Measurements from ENCODE around the gene MTUS2. TPM values are rescaled to one million over a fixed set of nuclear protein-coding genes. Genes with fewer than 3 reads are reported as not detected.

MTUS2 gene
- total and polyA plus RNA-seq, 2 donors from 2014 or later, result 0.06 to 0.22 TPM

- FAIRE-seq, result no peak
These were observed 644.1 kb downstream of the MTUS2 start for GRCh38 chr13:29464105-29464679.

GRCh38 chr13:29465741-29466293 lies 645.7 kb downstream of the MTUS2 start:
- H3K27ac ChIP-seq (ENCODE audit: low read depth in 2 of 2, low read length in 2 of 2), result no peak overlapping the region
- no peak for TF ChIP-seq CTCF (IDR thresholded peaks at IDR 0.05; ENCODE audit: borderline replicate concordance, extremely low read depth, insufficient read depth)

More at GRCh38 chr13:29464105-29464679, 644.1 kb downstream of the MTUS2 start:
- peak in 1 of 5 donors; percentile 11 for DNase-seq
- Histone ChIP-seq H3K9me3 (ENCODE audit: control insufficient read depth in 2 of 3, insufficient read depth in 1 of 3, low read length in 3 of 3) (no peaks in the 10 kb centered on the region), H3K27me3 (ENCODE audit: control insufficient read depth, insufficient read depth, low read length) (no peaks in the 10 kb centered on the region), H3K9ac (ENCODE audit: low read length in 3 of 3) (no peak overlapping the region), H3K36me3 (ENCODE audit: control insufficient read depth in 2 of 3, insufficient read depth in 3 of 3, low read length in 3 of 3) (no peaks in the 10 kb centered on the region), H3K4me1 (ENCODE audit: control insufficient read depth in 2 of 3, insufficient read depth in 2 of 3, low read depth in 1 of 3, low read length in 3 of 3) (peaks cover 0 to 3% (median 0%) of the 10 kb centered on the region in 3 donors), H3K27ac (ENCODE audit: low read depth in 2 of 2, low read length in 2 of 2) (no peak overlapping the region), H3K4me3 (ENCODE audit: low read length in 3 of 3) (no peak overlapping the region)
- no peak for TF ChIP-seq CTCF (IDR thresholded peaks at IDR 0.05; ENCODE audit: borderline replicate concordance, extremely low read depth, insufficient read depth)
- intact Hi-C loops (cut with DNase I), result no loop called here

GRCh38 chr13:29471551-29471950 lies 651.4 kb downstream of the MTUS2 start:
- intact Hi-C loops (cut with DNase I), result no loop called here
- DNase-seq (no peak), FAIRE-seq (no peak)
- Histone ChIP-seq H3K4me1 (ENCODE audit: control insufficient read depth in 2 of 3, insufficient read depth in 2 of 3, low read depth in 1 of 3, low read length in 3 of 3) (no peaks in the 10 kb centered on the region), H3K27me3 (ENCODE audit: control insufficient read depth, insufficient read depth, low read length) (no peaks in the 10 kb centered on the region), H3K27ac (ENCODE audit: low read depth in 2 of 2, low read length in 2 of 2) (no peak overlapping the region), H3K36me3 (ENCODE audit: control insufficient read depth in 2 of 3, insufficient read depth in 3 of 3, low read length in 3 of 3) (no peaks in the 10 kb centered on the region), H3K4me3 (ENCODE audit: low read length in 3 of 3) (no peak overlapping the region), H3K9me3 (ENCODE audit: control insufficient read depth in 2 of 3, insufficient read depth in 1 of 3, low read length in 3 of 3) (no peaks in the 10 kb centered on the region), H3K9ac (ENCODE audit: low read length in 3 of 3) (no peak overlapping the region)
- TF ChIP-seq CTCF (IDR thresholded peaks at IDR 0.05; ENCODE audit: borderline replicate concordance, extremely low read depth, insufficient read depth), result no peak

More at GRCh38 chr13:29465741-29466293, 645.7 kb downstream of the MTUS2 start:
- DNase-seq, result peak in 3 of 5 donors; percentile 9 to 80 (median 46)
- Histone ChIP-seq H3K4me1 (ENCODE audit: control insufficient read depth in 2 of 3, insufficient read depth in 2 of 3, low read depth in 1 of 3, low read length in 3 of 3) (peaks cover 0 to 3% (median 0%) of the 10 kb centered on the region in 3 donors), H3K4me3 (ENCODE audit: low read length in 3 of 3) (no peak overlapping the region), H3K9me3 (ENCODE audit: control insufficient read depth in 2 of 3, insufficient read depth in 1 of 3, low read length in 3 of 3) (no peaks in the 10 kb centered on the region), H3K27me3 (ENCODE audit: control insufficient read depth, insufficient read depth, low read length) (no peaks in the 10 kb centered on the region), H3K36me3 (ENCODE audit: control insufficient read depth in 2 of 3, insufficient read depth in 3 of 3, low read length in 3 of 3) (no peaks in the 10 kb centered on the region), H3K9ac (ENCODE audit: low read length in 3 of 3) (no peak overlapping the region)
- intact Hi-C loops (cut with DNase I), result no loop called here
- no peak for FAIRE-seq

Data from kidney (tissue), 14 donors.